WTC11 (cell line): ENCODE data around the gene COL6A5. TPM values are rescaled to one million over a fixed set of nuclear protein-coding genes. Genes with fewer than 3 reads are reported as not detected.

Source experiments
- ATAC-seq: fragments of 200-7000 bp; cut with Tn5 transposase; 2 replicates; pipeline ENCODE4 v1.10.0; 2021; ENCODE audit warnings: mild to moderate bottlenecking, moderate library complexity
- CTCF ChIA-PET: fragments of 300-600 bp; sonication (Branson Sonifier 250); formaldehyde crosslinking; loops from one replicate; lab custom pipeline; 2021; ENCODE audit warnings: antibody characterized with exemption; lab: Charles Lee
- POLR2A ChIA-PET: fragments of 350-600 bp; sonication (Branson Sonifier 250); formaldehyde crosslinking; loops from one replicate; lab custom pipeline; 2021; ENCODE audit warnings: antibody characterized with exemption; lab: Charles Lee
- DNase-seq: peaks from one replicate; pipeline ENCODE4 v3.0.0; 2021; ENCODE audit warnings: low spot score
- H3K27ac Mint-ChIP-seq: 2 replicates; pipeline ENCODE4 v1.8.0; 2021; ENCODE audit warnings: mixed read lengths
- H3K27me3 Mint-ChIP-seq: 2 replicates; pipeline ENCODE4 v1.8.0; 2021; ENCODE audit warnings: low read depth, mild to moderate bottlenecking, moderate library complexity, mixed read lengths
- H3K36me3 Mint-ChIP-seq: 2 replicates; pipeline ENCODE4 v1.8.0; 2021; ENCODE audit warnings: mixed read lengths
- H3K4me1 Mint-ChIP-seq: 2 replicates; pipeline ENCODE4 v1.8.0; 2022; ENCODE audit warnings: mixed read lengths
- H3K4me3 Mint-ChIP-seq: 2 replicates; pipeline ENCODE4 v1.8.0; 2021; ENCODE audit warnings: mild to moderate bottlenecking, moderate library complexity, mixed read lengths
- H3K9me3 Mint-ChIP-seq: 2 replicates; pipeline ENCODE4 v1.8.0; 2021; ENCODE audit warnings: mixed read lengths
- ATF6 ChIP-seq: sonication (generic); formaldehyde crosslinking; IDR thresholded peaks from 2 replicates; pipeline ENCODE4 v1.8.1; 2023; ENCODE audit warnings: mild to moderate bottlenecking, missing genetic modification reagents
- CREM ChIP-seq: sonication (generic); formaldehyde crosslinking; IDR thresholded peaks from 2 replicates; pipeline ENCODE4 v1.8.1; 2022; ENCODE audit warnings: mild to moderate bottlenecking, missing genetic modification reagents, moderate library complexity
- EMX1 ChIP-seq: fragments of 250-450 bp; sonication (Bioruptor Pico); IDR thresholded peaks from 2 replicates; pipeline ENCODE4 v1.8.0; 2021; ENCODE audit warnings: mild to moderate bottlenecking
- ESRRA ChIP-seq: sonication (generic); formaldehyde crosslinking; IDR thresholded peaks from 2 replicates; pipeline ENCODE4 v1.8.1; 2022; ENCODE audit warnings: mild to moderate bottlenecking, missing genetic modification reagents, borderline replicate concordance
- HMGA2 ChIP-seq: fragments of 250-450 bp; sonication (Bioruptor Pico); IDR thresholded peaks from 2 replicates; pipeline ENCODE4 v1.4.0; 2021; ENCODE audit warnings: mild to moderate bottlenecking, moderate library complexity
- KAT7 ChIP-seq: sonication (generic); formaldehyde crosslinking; IDR thresholded peaks from 2 replicates; pipeline ENCODE4 v1.8.1; 2023; ENCODE audit warnings: missing genetic modification reagents, mild to moderate bottlenecking, borderline replicate concordance
- MYBL2 ChIP-seq: sonication (generic); formaldehyde crosslinking; IDR thresholded peaks from 2 replicates; pipeline ENCODE4 v1.8.1; 2023; ENCODE audit warnings: mild to moderate bottlenecking, moderate library complexity, missing genetic modification reagents
- NR2C2 ChIP-seq: sonication (generic); formaldehyde crosslinking; IDR thresholded peaks from 2 replicates; pipeline ENCODE4 v1.8.0; 2022; ENCODE audit warnings: mild to moderate bottlenecking, missing genetic modification reagents
- PREB ChIP-seq: sonication (generic); formaldehyde crosslinking; IDR thresholded peaks from 2 replicates; pipeline ENCODE4 v1.8.1; 2022; ENCODE audit warnings: mild to moderate bottlenecking, missing genetic modification reagents, moderate library complexity, borderline replicate concordance
- PRRX2 ChIP-seq: fragments of 250-450 bp; sonication (Bioruptor Pico); IDR thresholded peaks from 2 replicates; pipeline ENCODE4 v1.8.0; 2021; ENCODE audit warnings: mild to moderate bottlenecking
- RELA ChIP-seq: sonication (generic); formaldehyde crosslinking; IDR thresholded peaks from 2 replicates; pipeline ENCODE4 v1.8.1; 2022; ENCODE audit warnings: missing genetic modification reagents, mild to moderate bottlenecking, borderline replicate concordance
- SP1 ChIP-seq: sonication (generic); formaldehyde crosslinking; conservative IDR thresholded peaks from 2 replicates; pipeline ENCODE4 v1.8.1; 2022; ENCODE audit warnings: missing genetic modification reagents
- TP53 ChIP-seq: sonication (generic); formaldehyde crosslinking; IDR thresholded peaks from 2 replicates; pipeline ENCODE4 v1.8.1; 2023; ENCODE audit warnings: mild to moderate bottlenecking, missing genetic modification reagents
- ZNF121 ChIP-seq: sonication (generic); formaldehyde crosslinking; IDR thresholded peaks from 2 replicates; pipeline ENCODE4 v1.8.0; 2023; ENCODE audit warnings: missing genetic modification reagents
- ZNF138 ChIP-seq: sonication (generic); formaldehyde crosslinking; conservative IDR thresholded peaks from 2 replicates; pipeline ENCODE4 v1.8.1; 2022; ENCODE audit warnings: mild to moderate bottlenecking, moderate library complexity, missing genetic modification reagents
- ZNF423 ChIP-seq: fragments of 250-450 bp; sonication (Bioruptor Pico); IDR thresholded peaks from 2 replicates; pipeline ENCODE4 v2.1.2; 2022; ENCODE audit warnings: mild to moderate bottlenecking, moderate library complexity
- ZNF425 ChIP-seq: fragments of 250-450 bp; sonication (Bioruptor Pico); conservative IDR thresholded peaks from 2 replicates; pipeline ENCODE4 v1.9.0; 2021; ENCODE audit warnings: mild to moderate bottlenecking
- ZNF512 ChIP-seq: sonication (generic); formaldehyde crosslinking; IDR thresholded peaks from 2 replicates; pipeline ENCODE4 v1.8.1; 2022; ENCODE audit warnings: missing genetic modification reagents, borderline replicate concordance
- total RNA-seq: library from RNA; stranded (reverse); gene quantifications from 3 replicates; pipeline ENCODE4 v1.2.3, GENCODE V29; 2021
- TF ChIP-seq, protein P1 (sequence below): sonication (generic); formaldehyde crosslinking; IDR thresholded peaks from 2 replicates; pipeline ENCODE4 v1.8.0; 2022; ENCODE audit warnings: missing genetic modification reagents

Gene COL6A5
- total RNA-seq, 1 experiment from 2014 or later = not detected

DNA sequence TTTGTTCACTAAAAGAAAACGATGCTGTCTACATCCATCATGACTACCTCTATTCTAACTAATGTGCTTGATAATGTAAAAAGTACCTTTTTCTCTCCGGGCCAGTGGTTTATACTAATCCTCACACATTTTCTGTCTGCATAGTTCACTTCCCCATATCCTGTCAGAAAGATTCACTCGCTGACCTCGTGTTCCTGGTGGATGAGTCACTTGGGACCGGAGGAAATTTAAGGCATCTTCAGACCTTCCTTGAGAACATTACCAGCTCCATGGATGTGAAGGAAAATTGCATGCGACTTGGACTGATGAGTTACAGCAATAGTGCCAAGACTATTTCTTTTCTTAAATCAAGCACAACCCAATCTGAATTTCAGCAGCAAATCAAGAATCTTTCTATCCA is 33.8 kb downstream of the COL6A5 start:
- DNase-seq (no peak), ATAC-seq (no peak)
- no peak overlapping the region for H3K27ac Mint-ChIP-seq
- ChIA-PET POLR2A (no interaction called here), CTCF (no interaction called here)
- H3K36me3 Mint-ChIP-seq = no peaks in the 10 kb centered on the region
- no peaks in the 10 kb centered on the region for H3K4me1 Mint-ChIP-seq
- H3K9me3 Mint-ChIP-seq = peaks cover 12% of the 10 kb centered on the region
- no peak overlapping the region for H3K4me3 Mint-ChIP-seq
- no peaks in the 10 kb centered on the region; the same call in 1 of the 2 replicates for H3K27me3 Mint-ChIP-seq
- TF ChIP-seq PRRX2 (CRISPR knock-in tag) (no peak), SP1 (no peak), ZNF423 (CRISPR knock-in tag) (no peak), HMGA2 (CRISPR knock-in tag) (no peak), NR2C2 (CRISPR knock-in tag) (no peak), PREB (CRISPR knock-in tag) (no peak), ESRRA (no peak), ZNF425 (CRISPR knock-in tag) (no peak), RELA (CRISPR knock-in tag) (no peak), ZNF138 (CRISPR knock-in tag) (no peak), KAT7 (CRISPR knock-in tag) (no peak), TP53 (CRISPR knock-in tag) (no peak), ATF6 (CRISPR knock-in tag) (no peak), ZNF512 (CRISPR knock-in tag) (no peak), ZNF121 (CRISPR knock-in tag) (no peak), EMX1 (CRISPR knock-in tag) (no peak), MYBL2 (CRISPR knock-in tag) (no peak), CREM (CRISPR knock-in tag) (no peak)
- TF ChIP-seq, protein P1, sequence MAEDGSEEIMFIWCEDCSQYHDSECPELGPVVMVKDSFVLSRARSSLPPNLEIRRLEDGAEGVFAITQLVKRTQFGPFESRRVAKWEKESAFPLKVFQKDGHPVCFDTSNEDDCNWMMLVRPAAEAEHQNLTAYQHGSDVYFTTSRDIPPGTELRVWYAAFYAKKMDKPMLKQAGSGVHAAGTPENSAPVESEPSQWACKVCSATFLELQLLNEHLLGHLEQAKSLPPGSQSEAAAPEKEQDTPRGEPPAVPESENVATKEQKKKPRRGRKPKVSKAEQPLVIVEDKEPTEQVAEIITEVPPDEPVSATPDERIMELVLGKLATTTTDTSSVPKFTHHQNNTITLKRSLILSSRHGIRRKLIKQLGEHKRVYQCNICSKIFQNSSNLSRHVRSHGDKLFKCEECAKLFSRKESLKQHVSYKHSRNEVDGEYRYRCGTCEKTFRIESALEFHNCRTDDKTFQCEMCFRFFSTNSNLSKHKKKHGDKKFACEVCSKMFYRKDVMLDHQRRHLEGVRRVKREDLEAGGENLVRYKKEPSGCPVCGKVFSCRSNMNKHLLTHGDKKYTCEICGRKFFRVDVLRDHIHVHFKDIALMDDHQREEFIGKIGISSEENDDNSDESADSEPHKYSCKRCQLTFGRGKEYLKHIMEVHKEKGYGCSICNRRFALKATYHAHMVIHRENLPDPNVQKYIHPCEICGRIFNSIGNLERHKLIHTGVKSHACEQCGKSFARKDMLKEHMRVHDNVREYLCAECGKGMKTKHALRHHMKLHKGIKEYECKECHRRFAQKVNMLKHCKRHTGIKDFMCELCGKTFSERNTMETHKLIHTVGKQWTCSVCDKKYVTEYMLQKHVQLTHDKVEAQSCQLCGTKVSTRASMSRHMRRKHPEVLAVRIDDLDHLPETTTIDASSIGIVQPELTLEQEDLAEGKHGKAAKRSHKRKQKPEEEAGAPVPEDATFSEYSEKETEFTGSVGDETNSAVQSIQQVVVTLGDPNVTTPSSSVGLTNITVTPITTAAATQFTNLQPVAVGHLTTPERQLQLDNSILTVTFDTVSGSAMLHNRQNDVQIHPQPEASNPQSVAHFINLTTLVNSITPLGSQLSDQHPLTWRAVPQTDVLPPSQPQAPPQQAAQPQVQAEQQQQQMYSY (CRISPR knock-in tag) = no peak
